ENCODE results near the gene SRGAP2. TPM values are rescaled to one million over a fixed set of nuclear protein-coding genes. Genes with fewer than 3 reads are reported as not detected.

Gene SRGAP2
- total and polyA plus RNA-seq, 2 donors: 11.4 to 17.8 TPM

Other genes starting within 250 kb of the SRGAP2 start
- gene RAB7B, start 200.1 kb upstream of the SRGAP2 start, total RNA-seq: 8.6 TPM
- gene RAB7B, start 200.1 kb upstream of the SRGAP2 start, polyA plus RNA-seq: 6.4 TPM
- gene CTSE, start 179.6 kb upstream of the SRGAP2 start, total RNA-seq: 1.4 TPM
- 3.1 TPM for gene CTSE, start 179.6 kb upstream of the SRGAP2 start, polyA plus RNA-seq
- 3.6 TPM for gene RHEX, start 150.4 kb upstream of the SRGAP2 start, total RNA-seq
- gene RHEX, start 150.4 kb upstream of the SRGAP2 start, polyA plus RNA-seq: 1.7 TPM
- 0.09 TPM for gene AVPR1B, start 86.2 kb upstream of the SRGAP2 start, total RNA-seq
- 0.23 TPM for gene AVPR1B, start 86.2 kb upstream of the SRGAP2 start, polyA plus RNA-seq
- 8.5 TPM for gene FAM72A, start 702 bp upstream of the SRGAP2 start, total RNA-seq
- 6.3 TPM for gene FAM72A, start 702 bp upstream of the SRGAP2 start, polyA plus RNA-seq

Measured in thymus (tissue), 2 donors.